ENCODE results near the gene NOVA1. TPM values are rescaled to one million over a fixed set of nuclear protein-coding genes. Genes with fewer than 3 reads are reported as not detected.

The NOVA1 gene
- total and polyA plus RNA-seq, 2 of the 13 experiments (the other 11 are each of a cell fraction or from before 2014, with no cell fraction given): 0.13 TPM

- Histone ChIP-seq H3K27me3 (ENCODE audit: control insufficient read depth in 1 of 2, insufficient read depth in 2 of 2, low read length in 2 of 2) (peaks cover 0 to 8% of the 10 kb centered on the region in 2 experiments; a peak in 2 of 5 replicates), H3K4me1 (ENCODE audit: insufficient read depth, low read length) (peaks cover under 1% of the 10 kb centered on the region), H3K79me2 (ENCODE audit: insufficient read depth, low read length) (no peaks in the 10 kb centered on the region), H3K4me2 (ENCODE audit: low read depth, low read length) (no peak overlapping the region), H4K20me1 (ENCODE audit: insufficient read depth, low read length) (no peaks in the 10 kb centered on the region), H2AFZ (ENCODE audit: low read length) (no peak overlapping the region), H3K27ac (ENCODE audit: extremely low read length, insufficient read depth, low read length) (no peak overlapping the region), H3K36me3 (replicated peaks in 1 of 2; ENCODE audit: control insufficient read depth in 1 of 2, insufficient read depth in 2 of 2, low read length in 2 of 2) (no peaks in the 10 kb centered on the region), H3K9me3 (ENCODE audit: low read length) (no peaks in the 10 kb centered on the region), H3K4me3 (replicated peaks in 1 of 3; ENCODE audit: insufficient read depth in 1 of 3, low read depth in 2 of 3, low read length in 3 of 3) (no peak overlapping the region), H3K9ac (ENCODE audit: insufficient read depth, low read depth, low read length) (no peak overlapping the region)
- in situ Hi-C loops (cut with HindIII; ENCODE audit: extremely low pct_ligation_motif_present, low pct_unique_long_range_greater_than_20kb): no loop called here
- BruUV-seq (replicated peaks): no TSS peak
- ChIA-PET POLR2A (no interaction called here), CTCF (ENCODE audit: low intra/inter-chr PET ratio, low total read pairs) (no interaction called here)
- WGBS (ENCODE audit: low lambda C conversion rate): 2% methylated on average over 4 of the region's 4 CpGs
- intact Hi-C loops (cut with micrococcal nuclease; ENCODE audit: unreplicated experiment): no loop called here
- DNase-seq (ENCODE audit: low spot score) (no peak), FAIRE-seq (no peak), ATAC-seq (no peak)
- TF ChIP-seq CREB1 (IDR thresholded peaks at IDR 0.05) (peak; percentile 66), CREB1 (CRISPR knock-in tag; IDR thresholded peaks at IDR 0.05) (no peak), SP2 (CRISPR knock-in tag; IDR thresholded peaks at IDR 0.05) (no peak), ATF7 (IDR thresholded peaks at IDR 0.05) (peak; percentile 90), ATF7 (CRISPR knock-in tag; IDR thresholded peaks at IDR 0.05) (no peak), ATM (IDR thresholded peaks at IDR 0.05; ENCODE audit: borderline replicate concordance) (no peak)
These were observed 4.5 kb downstream of the NOVA1 start for GRCh38 chr14:26593357-26593756.

GRCh38 chr14:26589925-26590324, 7.9 kb downstream of the NOVA1 start:
- no peaks in the 10 kb centered on the region for H3K27me3 ChIP-seq (ENCODE audit: control insufficient read depth in 1 of 2, insufficient read depth in 2 of 2, low read length in 2 of 2)
- H3K79me2 ChIP-seq (ENCODE audit: insufficient read depth, low read length): no peaks in the 10 kb centered on the region
- no peaks in the 10 kb centered on the region for H3K9me3 ChIP-seq (ENCODE audit: low read length)
- no peak for FAIRE-seq
- WGBS (ENCODE audit: low lambda C conversion rate): 4% methylated on average over 1 of the region's 1 CpG
- POLR2A ChIA-PET: no interaction called here
- H3K4me2 ChIP-seq (ENCODE audit: low read depth, low read length): no peak overlapping the region
- H4K20me1 ChIP-seq (ENCODE audit: insufficient read depth, low read length): no peaks in the 10 kb centered on the region
- intact Hi-C loops (cut with micrococcal nuclease; ENCODE audit: unreplicated experiment) (no loop called here), in situ Hi-C loops (cut with HindIII; ENCODE audit: extremely low pct_ligation_motif_present, low pct_unique_long_range_greater_than_20kb) (no loop called here)
- no peak overlapping the region for H2AFZ ChIP-seq (ENCODE audit: low read length)
- H3K9ac ChIP-seq (ENCODE audit: insufficient read depth, low read depth, low read length): no peak overlapping the region
- H3K36me3 ChIP-seq (replicated peaks in 1 of 2; ENCODE audit: control insufficient read depth in 1 of 2, insufficient read depth in 2 of 2, low read length in 2 of 2): no peaks in the 10 kb centered on the region
- no peak overlapping the region for H3K27ac ChIP-seq (ENCODE audit: extremely low read length, insufficient read depth, low read length)
- no peak for DNase-seq (ENCODE audit: low spot score)
- BruUV-seq (replicated peaks): no TSS peak
- no peaks in the 10 kb centered on the region for H3K4me1 ChIP-seq (ENCODE audit: insufficient read depth, low read length)
- CTCF ChIA-PET (ENCODE audit: low intra/inter-chr PET ratio, low total read pairs): no interaction called here
- no peak for ATAC-seq
- H3K4me3 ChIP-seq (replicated peaks in 1 of 3; ENCODE audit: insufficient read depth in 1 of 3, low read depth in 2 of 3, low read length in 3 of 3): no peak overlapping the region
- TF ChIP-seq NONO (IDR thresholded peaks at IDR 0.05) (no peak), NONO (CRISPR knock-in tag; conservative IDR thresholded peaks at IDR 0.05) (no peak), ISX (CRISPR knock-in tag; conservative IDR thresholded peaks at IDR 0.05) (no peak), GTF2F1 (IDR thresholded peaks at IDR 0.05; ENCODE audit: low read length) (no peak), ZNF329 (CRISPR knock-in tag; IDR thresholded peaks at IDR 0.05; ENCODE audit: low read depth) (no peak), HBP1 (CRISPR knock-in tag; IDR thresholded peaks at IDR 0.05; ENCODE audit: low read depth) (no peak), NKX3-1 (CRISPR knock-in tag; IDR thresholded peaks at IDR 0.05) (no peak), RARA (CRISPR knock-in tag; IDR thresholded peaks at IDR 0.05) (no peak), NCOA2 (CRISPR knock-in tag; IDR thresholded peaks at IDR 0.05) (no peak), SOX6 (IDR thresholded peaks at IDR 0.05) (no peak), SOX6 (CRISPR knock-in tag; IDR thresholded peaks at IDR 0.05) (no peak), ZBTB25 (CRISPR knock-in tag; IDR thresholded peaks at IDR 0.05) (no peak), CC2D1A (CRISPR knock-in tag; IDR thresholded peaks at IDR 0.05) (no peak), PHF8 (CRISPR knock-in tag; IDR thresholded peaks at IDR 0.05) (no peak)
